GM12891 (cell line): ENCODE data around the gene ANXA6.

Experiments used
- PAX5 ChIP-seq: IDR thresholded peaks from 2 replicates; pipeline ENCODE4 v1.6.1; 2011; ENCODE audit warnings: low read length, moderate library complexity, mild to moderate bottlenecking; ENCODE audit not compliant: insufficient read depth, severe bottlenecking
- POLR2A ChIP-seq: IDR thresholded peaks from 2 replicates; pipeline ENCODE4 v1.6.1; 2011; ENCODE audit warnings: low read depth, low read length, control low read depth
- POLR2AphosphoS5 ChIP-seq: IDR thresholded peaks from 2 replicates; pipeline ENCODE4 v1.6.1; 2011; ENCODE audit warnings: low read depth, low read length, control low read depth
- POU2F2 ChIP-seq: IDR thresholded peaks from 2 replicates; pipeline ENCODE4 v1.6.1; 2011; ENCODE audit warnings: low read depth, mild to moderate bottlenecking, control low read depth, low read length, moderate library complexity
- SPI1 ChIP-seq: IDR thresholded peaks from 2 replicates; pipeline ENCODE4 v1.6.1; 2011; ENCODE audit warnings: low read depth, low read length, control low read depth
- TAF1 ChIP-seq: IDR thresholded peaks from 2 replicates; pipeline ENCODE4 v1.6.1; 2011; ENCODE audit warnings: low read depth, low read length, control low read depth

DNA sequence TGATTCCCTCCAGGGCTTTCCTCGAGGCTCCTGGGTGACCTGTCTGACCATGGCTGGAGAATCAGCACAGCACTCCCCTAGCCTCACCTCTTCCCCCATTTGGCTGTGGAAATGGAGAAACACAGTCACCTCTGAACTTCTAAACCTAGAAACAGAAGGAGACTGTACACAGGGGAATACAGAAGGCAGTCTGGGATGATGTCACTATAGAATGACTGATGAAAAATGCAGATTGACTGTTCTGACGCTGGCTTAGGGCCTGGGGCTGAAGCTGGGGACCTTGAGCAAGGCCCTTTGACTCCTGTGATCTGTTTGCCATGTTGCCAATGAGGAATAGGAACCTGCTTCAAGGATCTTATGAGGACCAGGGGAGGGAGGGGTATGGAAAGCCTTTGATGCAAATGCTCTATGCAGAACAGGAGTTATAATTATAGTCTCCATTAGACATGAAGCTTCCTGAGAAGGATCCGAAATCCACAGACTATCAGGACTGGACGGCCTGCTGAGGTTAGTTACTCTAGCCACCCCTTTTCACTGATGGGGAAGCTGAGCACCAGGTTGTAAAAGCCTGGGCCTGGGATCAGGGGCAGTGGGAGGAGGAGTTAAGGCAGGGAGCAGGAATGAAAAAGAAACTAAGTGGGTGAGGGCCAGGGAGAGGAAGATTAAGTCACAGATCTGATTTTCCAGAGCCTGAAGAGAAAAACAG, 24.4 kb upstream of the ANXA6 start:
- no peak for TF ChIP-seq POLR2A
- TF ChIP-seq POLR2AphosphoS5, result no peak
- no peak for TF ChIP-seq PAX5
- no peak for TF ChIP-seq TAF1
- no peak for TF ChIP-seq POU2F2
- TF ChIP-seq SPI1, result no peak
